GM18498 (cell line): ENCODE data around the gene ZNF277.

ENCODE experiments used
- ATAC-seq: cut with Tn5 transposase; IDR thresholded peaks from one replicate; pipeline ENCODE4 v1.9.1; 2021; ENCODE audit warnings: mild to moderate bottlenecking, moderate library complexity; ENCODE audit not compliant: unreplicated experiment

The ZNF277 gene

GRCh38 chr7:112252141-112252540 is 45.6 kb downstream of the ZNF277 start:
- ATAC-seq: no peak

DNA sequence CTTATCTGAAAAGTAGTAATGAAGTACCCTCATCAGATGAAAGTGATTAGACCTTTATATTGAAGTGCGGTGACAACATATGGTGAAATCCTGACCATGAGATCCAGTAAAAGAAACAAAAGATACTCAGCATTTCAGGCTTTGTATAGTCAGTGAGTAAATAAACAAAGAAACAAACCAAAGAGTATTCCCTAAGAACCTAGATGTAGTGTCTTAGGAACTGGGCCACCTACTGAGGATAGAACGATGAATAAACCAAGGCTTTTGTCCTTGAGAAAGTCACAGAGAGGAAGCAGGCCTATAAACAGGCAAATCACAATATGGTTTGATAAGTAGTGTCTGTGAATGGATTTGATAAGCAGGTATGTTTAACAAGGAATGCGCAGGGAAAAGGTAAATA is 46.2 kb downstream of the ZNF277 start:
- no peak for ATAC-seq

GRCh38 chr7:112254156-112254555 is 47.7 kb downstream of the ZNF277 start:
- no peak for ATAC-seq

- no peak for ATAC-seq
Observed at GRCh38 chr7:112254709-112255387, 48.4 kb downstream of the ZNF277 start.

DNA sequence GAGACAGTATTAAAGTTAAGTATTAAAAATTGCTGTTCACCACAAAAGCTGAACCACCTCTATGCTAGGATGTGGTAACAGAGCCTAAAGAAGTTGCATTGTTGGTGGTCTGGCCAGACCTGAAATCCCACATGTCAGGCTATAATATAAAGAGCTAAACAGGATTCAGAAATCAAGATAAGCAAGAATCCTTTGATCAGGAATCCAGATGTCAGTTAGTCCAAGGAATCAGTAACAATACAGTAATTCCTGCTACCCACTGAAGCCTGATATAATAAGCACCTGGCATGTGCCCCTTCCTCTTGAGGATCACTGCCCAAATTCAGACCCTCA is 48.9 kb downstream of the ZNF277 start:
- ATAC-seq: no peak

- no peak for ATAC-seq
Observed at GRCh38 chr7:112257073-112257472, 50.6 kb downstream of the ZNF277 start.

GRCh38 chr7:112260911-112261310 is 54.4 kb downstream of the ZNF277 start:
- no peak for ATAC-seq

GRCh38 chr7:112262036-112262435 is 55.5 kb downstream of the ZNF277 start:
- ATAC-seq: no peak

GRCh38 chr7:112262855-112263487 is 56.5 kb downstream of the ZNF277 start:
- no peak for ATAC-seq

DNA sequence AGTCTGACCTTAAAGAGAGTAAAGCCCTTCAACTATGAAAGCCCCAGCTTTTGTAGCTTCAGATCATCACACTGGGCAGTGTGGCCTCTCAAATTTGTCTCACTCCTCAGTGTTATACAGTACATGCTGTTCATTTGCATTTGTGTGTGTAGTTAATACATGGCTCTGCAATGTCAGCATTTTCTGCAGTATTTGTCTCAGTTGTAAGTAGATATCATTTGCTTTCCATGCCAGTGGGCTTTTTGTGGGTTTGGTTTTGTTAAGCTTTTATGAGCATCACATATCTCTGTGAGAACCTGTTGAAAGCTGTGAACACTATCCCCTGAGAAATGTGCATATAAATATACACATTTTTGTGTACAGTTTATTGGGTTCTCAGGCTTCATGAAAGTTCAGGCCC is 57.0 kb downstream of the ZNF277 start:
- no peak for ATAC-seq

- ATAC-seq: no peak
Observed at GRCh38 chr7:112266141-112266540, 59.6 kb downstream of the ZNF277 start.

- no peak for ATAC-seq
Observed at GRCh38 chr7:112266595-112267270, 60.2 kb downstream of the ZNF277 start.

GRCh38 chr7:112267944-112268691 is 61.6 kb downstream of the ZNF277 start:
- no peak for ATAC-seq

DNA sequence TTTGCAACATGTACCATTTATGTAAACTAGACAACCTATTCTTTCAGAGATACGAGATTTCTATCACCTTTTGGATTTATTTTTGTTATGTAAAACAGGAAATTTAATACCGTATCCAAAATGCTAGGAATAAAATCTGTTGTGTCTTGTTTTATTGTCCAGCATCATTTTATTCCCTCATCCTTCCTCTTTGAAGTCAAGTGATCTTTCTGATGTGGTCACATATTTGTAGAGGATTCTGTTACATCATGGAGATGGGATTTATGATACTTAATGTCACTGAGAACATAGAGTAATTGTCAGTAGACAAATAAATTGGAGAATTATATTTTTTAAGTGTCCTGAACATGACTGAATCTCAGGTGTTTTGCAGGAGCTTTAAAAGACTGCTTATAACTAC is 64.7 kb downstream of the ZNF277 start:
- no peak for ATAC-seq

DNA sequence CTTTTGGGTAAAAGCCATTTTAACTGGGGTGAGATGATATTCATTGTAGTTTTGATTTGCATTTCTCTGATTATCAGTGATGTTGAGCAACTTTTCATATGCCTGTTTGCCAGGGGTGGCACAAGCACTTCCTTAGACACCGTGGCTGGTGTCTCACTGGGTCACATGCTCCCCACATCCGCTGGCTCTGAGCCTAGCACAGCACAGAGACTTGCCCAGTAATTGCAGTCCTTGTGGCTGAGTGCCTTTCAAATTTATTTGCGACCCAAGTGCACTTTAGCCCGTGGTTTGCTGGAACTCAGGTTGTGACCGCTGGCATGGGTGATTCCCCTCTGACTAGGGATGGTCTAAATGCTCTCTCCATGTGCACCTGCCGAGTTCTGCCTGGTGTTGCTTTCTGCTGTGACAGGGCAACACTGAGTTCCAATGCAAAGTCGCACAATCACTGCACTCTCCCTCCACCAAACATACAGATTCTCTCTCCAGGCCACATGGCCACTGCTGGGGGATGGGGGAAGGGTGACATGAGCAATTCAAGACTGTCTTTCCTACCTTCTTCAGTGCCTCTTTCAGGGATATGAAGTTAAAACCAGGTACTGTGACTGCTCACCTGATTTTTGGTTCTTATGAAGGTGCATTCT is 66.5 kb downstream of the ZNF277 start:
- no peak for ATAC-seq

- ATAC-seq: no peak
Observed at GRCh38 chr7:112279042-112279441, 72.5 kb downstream of the ZNF277 start.

DNA sequence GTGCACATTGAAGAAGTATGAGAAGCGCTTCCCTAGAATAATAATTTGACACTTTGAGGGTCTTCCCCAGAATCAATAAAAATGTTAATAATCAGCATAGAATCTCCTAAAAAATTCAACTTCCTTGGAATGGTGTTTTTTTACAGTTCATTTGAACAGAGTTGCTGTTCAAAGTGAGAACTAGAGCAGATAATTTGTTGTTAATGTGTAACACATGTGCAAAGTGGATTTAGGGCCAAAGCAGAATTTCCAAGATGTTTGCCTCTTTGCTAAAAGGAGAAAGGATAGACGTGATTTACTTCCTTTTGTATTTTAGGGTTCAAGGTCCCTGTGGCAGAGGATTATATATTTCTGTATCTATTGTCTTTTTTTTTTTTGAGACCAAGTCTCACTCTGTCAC is 73.8 kb downstream of the ZNF277 start:
- no peak for ATAC-seq

DNA sequence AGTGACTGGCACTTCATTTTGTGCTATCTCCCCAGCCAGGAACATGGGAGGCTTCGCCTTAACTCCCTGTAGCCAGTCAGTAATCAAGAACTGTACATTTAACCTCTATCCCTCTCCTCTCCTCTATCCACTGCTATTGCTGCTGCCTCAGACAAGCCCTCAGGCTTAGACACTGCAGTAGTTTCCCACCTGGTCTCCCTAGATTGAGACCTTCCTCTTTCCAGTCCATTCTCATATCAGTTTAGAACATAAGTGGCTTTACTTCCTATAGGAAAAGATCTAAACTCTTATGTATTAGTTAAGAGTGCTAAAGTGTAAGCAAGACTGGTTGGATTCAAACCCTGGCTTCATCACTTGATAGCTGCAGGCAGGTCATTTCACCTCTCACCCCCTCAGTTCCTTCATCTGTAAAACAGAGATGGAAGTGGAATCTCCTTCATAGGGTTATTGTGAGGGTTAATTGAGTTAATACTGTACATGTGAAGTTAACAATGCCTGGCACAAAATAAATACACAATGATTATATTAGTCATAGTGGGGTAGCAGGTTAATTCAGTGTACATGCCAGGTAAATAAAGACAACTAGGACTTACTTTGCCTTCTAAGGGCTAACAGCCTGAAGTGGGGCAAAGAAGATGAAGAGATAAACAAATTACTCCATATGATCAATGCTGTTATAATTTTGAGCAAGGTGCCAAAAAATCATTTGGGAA is 76.1 kb downstream of the ZNF277 start:
- ATAC-seq: no peak

DNA sequence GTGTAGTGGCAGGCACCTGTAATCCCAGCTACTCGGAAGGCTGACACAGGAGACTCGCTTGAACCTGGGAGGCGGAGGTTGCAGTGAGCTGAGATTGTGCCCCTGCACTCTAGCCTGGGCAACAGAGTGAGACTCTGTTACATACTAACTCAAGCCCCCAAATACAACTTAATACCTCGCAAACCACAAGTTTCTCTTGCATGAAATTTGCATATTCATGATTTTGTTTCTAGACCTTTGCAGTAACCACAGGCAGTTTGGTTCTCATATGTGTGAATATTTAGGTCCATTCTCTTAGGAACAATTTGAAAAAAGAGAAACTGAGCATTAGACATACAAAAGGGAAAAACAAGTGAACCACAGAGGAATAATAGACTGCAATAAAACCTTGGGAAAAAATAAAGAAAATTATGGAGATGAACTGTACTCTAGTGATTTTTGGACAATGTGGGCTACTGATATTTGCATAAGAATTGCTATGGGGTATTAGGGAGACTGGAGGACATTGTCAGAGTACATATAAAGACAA is 77.0 kb downstream of the ZNF277 start:
- ATAC-seq: peak; percentile 72
